HL-60 (cell line): Measurements from ENCODE around the gene APOOL.
A peak's percentile ranks its signal among the peaks of the same experiment; 100 is the strongest.

Experiments used
- CTCF ChIP-seq: IDR thresholded peaks from one replicate; pipeline ENCODE4 v1.5.1; 2011; ENCODE audit warnings: low read length, control low read depth, inconsistent platforms; ENCODE audit not compliant: insufficient read depth
- GABPA ChIP-seq: IDR thresholded peaks from 2 replicates; pipeline ENCODE4 v1.6.1; 2012; ENCODE audit warnings: low read depth
- POLR2AphosphoS5 ChIP-seq: IDR thresholded peaks from 2 replicates; pipeline ENCODE4 v1.6.1; 2012; ENCODE audit warnings: low read depth
- REST ChIP-seq: IDR thresholded peaks from 2 replicates; pipeline ENCODE4 v1.6.1; 2012; ENCODE audit warnings: low read depth; ENCODE audit not compliant: insufficient replicate concordance
- SPI1 ChIP-seq: IDR thresholded peaks from 2 replicates; pipeline ENCODE4 v1.6.1; 2012; ENCODE audit warnings: low read depth, mild to moderate bottlenecking, borderline replicate concordance

- TF ChIP-seq CTCF = no peak
- TF ChIP-seq POLR2AphosphoS5 = no peak
- TF ChIP-seq REST = no peak
- no peak for TF ChIP-seq GABPA
- TF ChIP-seq SPI1 = peak; percentile 55
Measured at GRCh38 chrX:85012098-85012497, 8.4 kb downstream of the APOOL start.
